ENCODE measurements around the gene CUL2.

- TF ChIP-seq CTCF (IDR thresholded peaks at IDR 0.05) (no peak), POLR2A (IDR thresholded peaks at IDR 0.05) (no peak)
These were observed 69.7 kb downstream of the CUL2 start for GRCh38 chr10:35020481-35020880.
